Measurements from ENCODE around the gene ERC2.

ERC2 gene

DNA sequence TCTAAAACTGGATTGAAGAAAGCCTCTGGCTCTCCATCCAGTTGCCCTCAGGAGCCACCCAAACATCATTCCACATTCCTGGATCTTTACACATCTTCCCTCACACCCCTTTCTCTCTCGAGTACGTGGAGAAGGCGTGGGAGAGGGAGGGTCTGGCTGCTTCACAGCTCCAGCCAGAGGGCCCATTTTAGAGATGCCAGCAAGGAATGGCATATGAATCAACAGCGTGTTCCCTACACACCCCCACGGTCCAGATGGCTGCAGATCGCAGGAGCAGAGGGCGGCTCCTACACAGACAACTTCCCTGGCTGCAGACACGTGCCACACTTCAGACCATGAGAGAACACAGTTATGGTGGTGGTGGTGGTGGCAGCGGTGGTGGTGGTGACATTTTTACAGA, 280.1 kb downstream of the ERC2 start:
- TF ChIP-seq TAF1 (IDR thresholded peaks at IDR 0.05; ENCODE audit: low read depth) (no peak), TCF12 (IDR thresholded peaks at IDR 0.05; ENCODE audit: low read depth) (no peak), YY1 (IDR thresholded peaks at IDR 0.05; ENCODE audit: low read depth) (no peak), REST (IDR thresholded peaks at IDR 0.05; ENCODE audit: low read depth) (no peak), EGR1 (IDR thresholded peaks at IDR 0.05) (no peak), NFIC (IDR thresholded peaks at IDR 0.05) (no peak), CEBPB (IDR thresholded peaks at IDR 0.05) (no peak), FOXM1 (IDR thresholded peaks at IDR 0.05; ENCODE audit: borderline replicate concordance, low read depth) (no peak), EP300 (IDR thresholded peaks at IDR 0.05; ENCODE audit: borderline replicate concordance) (no peak), TEAD4 (IDR thresholded peaks at IDR 0.05) (no peak), RAD21 (IDR thresholded peaks at IDR 0.05; ENCODE audit: low read depth) (no peak), ZBTB7A (IDR thresholded peaks at IDR 0.05; ENCODE audit: low read depth) (no peak), CREB1 (IDR thresholded peaks at IDR 0.05; ENCODE audit: low read depth) (no peak), USF1 (IDR thresholded peaks at IDR 0.05) (no peak)
- TF ChIP-seq, protein P1, sequence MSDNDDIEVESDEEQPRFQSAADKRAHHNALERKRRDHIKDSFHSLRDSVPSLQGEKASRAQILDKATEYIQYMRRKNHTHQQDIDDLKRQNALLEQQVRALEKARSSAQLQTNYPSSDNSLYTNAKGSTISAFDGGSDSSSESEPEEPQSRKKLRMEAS (IDR thresholded peaks at IDR 0.05) = no peak

DNA sequence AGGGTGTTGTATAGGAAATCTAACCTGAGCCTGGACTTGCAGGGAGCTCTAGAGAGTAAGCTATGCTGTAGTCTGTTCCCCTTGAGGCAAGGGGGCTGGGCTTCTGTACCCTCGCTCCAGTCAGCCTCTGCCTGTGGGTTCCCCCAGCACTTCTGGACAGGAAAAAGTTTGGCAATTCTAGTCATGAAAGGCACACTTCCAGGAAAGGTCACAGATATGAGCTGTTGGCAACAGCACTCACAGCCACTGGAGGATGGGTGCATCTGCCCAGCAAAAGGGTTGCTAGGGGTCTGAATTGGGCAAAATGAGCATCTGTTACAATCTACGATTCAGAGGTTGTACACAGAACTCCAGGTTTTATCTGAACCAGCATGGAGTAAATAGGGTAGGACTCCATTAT, 281.2 kb downstream of the ERC2 start:
- TF ChIP-seq FOXM1 (IDR thresholded peaks at IDR 0.05; ENCODE audit: borderline replicate concordance, low read depth) = no peak
- TF ChIP-seq CEBPB (IDR thresholded peaks at IDR 0.05) = no peak
- no peak for TF ChIP-seq TEAD4 (IDR thresholded peaks at IDR 0.05)
- TF ChIP-seq CREB1 (IDR thresholded peaks at IDR 0.05; ENCODE audit: low read depth) = no peak
- TF ChIP-seq EGR1 (IDR thresholded peaks at IDR 0.05) = no peak

DNA sequence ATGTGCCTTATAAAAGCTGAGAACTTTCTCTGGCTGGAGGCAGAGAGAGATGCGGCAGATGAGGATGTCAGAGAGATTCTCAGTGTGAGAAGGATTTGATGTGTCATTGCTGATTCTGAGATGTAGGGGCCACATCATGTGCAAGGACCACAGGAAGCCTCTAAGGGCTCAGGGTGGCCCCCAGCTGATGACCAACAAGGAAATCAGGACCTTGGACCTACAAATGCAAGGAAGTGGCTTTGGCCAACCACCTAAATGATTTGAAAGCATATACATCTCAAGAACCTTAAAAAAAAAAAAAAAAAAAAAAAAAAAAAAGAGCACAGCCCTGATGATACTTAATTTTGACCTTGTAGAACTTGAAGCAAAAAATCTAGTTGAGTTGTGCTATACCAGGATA, 282.4 kb downstream of the ERC2 start:
- peak; percentile 21; the same call in 1 of the 2 replicates for TF ChIP-seq REST (IDR thresholded peaks at IDR 0.05; ENCODE audit: low read depth)
- TF ChIP-seq YY1 (IDR thresholded peaks at IDR 0.05; ENCODE audit: low read depth) = no peak

GRCh38 chr3:56183529-56183928, 284.7 kb downstream of the ERC2 start:
- TF ChIP-seq YY1 (IDR thresholded peaks at IDR 0.05; ENCODE audit: low read depth) (no peak), NFIC (IDR thresholded peaks at IDR 0.05) (no peak), EGR1 (IDR thresholded peaks at IDR 0.05) (no peak), ZBTB7A (IDR thresholded peaks at IDR 0.05; ENCODE audit: low read depth) (no peak), CREB1 (IDR thresholded peaks at IDR 0.05; ENCODE audit: low read depth) (no peak), USF1 (IDR thresholded peaks at IDR 0.05) (no peak), TAF1 (IDR thresholded peaks at IDR 0.05; ENCODE audit: low read depth) (no peak)
- TF ChIP-seq, protein P1 (IDR thresholded peaks at IDR 0.05) = no peak

- TF ChIP-seq FOXM1 (IDR thresholded peaks at IDR 0.05; ENCODE audit: borderline replicate concordance, low read depth) = no peak
- no peak for TF ChIP-seq REST (IDR thresholded peaks at IDR 0.05; ENCODE audit: low read depth)
- no peak for TF ChIP-seq CEBPB (IDR thresholded peaks at IDR 0.05)
- TF ChIP-seq YY1 (IDR thresholded peaks at IDR 0.05; ENCODE audit: low read depth) = no peak
- TF ChIP-seq, protein P1 (IDR thresholded peaks at IDR 0.05) = no peak
- TF ChIP-seq EP300 (IDR thresholded peaks at IDR 0.05; ENCODE audit: borderline replicate concordance) = no peak
- TF ChIP-seq TCF12 (IDR thresholded peaks at IDR 0.05; ENCODE audit: low read depth) = no peak
- TF ChIP-seq ZBTB7A (IDR thresholded peaks at IDR 0.05; ENCODE audit: low read depth) = no peak
- no peak for TF ChIP-seq RAD21 (IDR thresholded peaks at IDR 0.05; ENCODE audit: low read depth)
- no peak for TF ChIP-seq EGR1 (IDR thresholded peaks at IDR 0.05)
- no peak for TF ChIP-seq CREB1 (IDR thresholded peaks at IDR 0.05; ENCODE audit: low read depth)
- TF ChIP-seq USF1 (IDR thresholded peaks at IDR 0.05) = no peak
- no peak for TF ChIP-seq NFIC (IDR thresholded peaks at IDR 0.05)
- TF ChIP-seq TAF1 (IDR thresholded peaks at IDR 0.05; ENCODE audit: low read depth) = no peak
- TF ChIP-seq TEAD4 (IDR thresholded peaks at IDR 0.05) = no peak
Measured at GRCh38 chr3:56180433-56180832, 287.8 kb downstream of the ERC2 start.

All from Ishikawa (cell line).